HG03442 (cell line): ENCODE data around the gene KRT6B.
"Not testable (repeated sequence)": the region's sequence is repeated elsewhere in the genome, so short reads cannot be mapped to it uniquely, and the experiment has no call there.

ENCODE experiments used
- ATAC-seq: cut with Tn5 transposase; IDR thresholded peaks from one replicate; pipeline ENCODE4 v1.9.1; 2021; ENCODE audit warnings: mild to moderate bottlenecking, moderate library complexity; ENCODE audit not compliant: unreplicated experiment

KRT6B gene

DNA sequence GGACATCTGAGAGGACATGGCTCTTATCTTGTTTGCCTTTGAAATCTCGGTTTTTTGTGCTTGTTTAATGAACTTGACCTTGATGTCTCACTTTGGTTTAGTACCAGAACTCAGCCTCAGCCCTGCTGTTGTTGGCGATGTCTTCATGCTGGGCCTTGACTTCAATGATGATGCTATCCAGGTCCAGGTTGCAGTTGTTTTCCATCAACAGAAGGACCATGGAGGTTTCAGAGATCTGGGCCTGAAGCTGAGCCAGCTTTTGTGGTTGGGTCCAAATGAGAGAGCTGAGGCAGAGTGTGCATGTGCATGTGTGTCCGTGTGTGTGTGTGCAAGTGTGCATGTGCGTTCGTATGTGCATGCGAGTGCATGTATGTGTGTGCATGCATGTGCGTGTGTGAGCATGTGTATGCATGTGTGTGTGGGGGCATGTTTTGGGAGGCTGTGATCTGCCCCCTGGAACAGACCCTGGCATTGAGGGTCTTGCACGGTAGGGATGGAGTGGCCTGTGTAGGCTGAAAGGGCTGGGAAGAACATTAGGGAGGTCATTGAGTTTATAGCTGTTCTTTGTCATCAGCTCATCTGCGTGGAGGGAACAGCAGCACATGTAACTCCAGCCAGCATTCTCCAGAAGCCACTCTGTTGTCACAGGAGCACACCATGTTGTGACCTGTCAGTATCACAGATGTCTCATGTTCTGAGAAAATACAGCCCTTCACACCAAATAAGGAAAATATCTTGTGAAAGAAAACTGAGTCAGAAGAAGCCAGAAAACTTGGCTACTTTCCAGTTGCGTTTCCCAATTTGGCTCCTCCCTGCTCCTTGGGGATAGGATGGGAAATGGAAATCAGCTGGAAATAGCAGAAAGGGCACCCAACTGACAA is 35.8 kb downstream of the KRT6B start:
- no peak for ATAC-seq

DNA sequence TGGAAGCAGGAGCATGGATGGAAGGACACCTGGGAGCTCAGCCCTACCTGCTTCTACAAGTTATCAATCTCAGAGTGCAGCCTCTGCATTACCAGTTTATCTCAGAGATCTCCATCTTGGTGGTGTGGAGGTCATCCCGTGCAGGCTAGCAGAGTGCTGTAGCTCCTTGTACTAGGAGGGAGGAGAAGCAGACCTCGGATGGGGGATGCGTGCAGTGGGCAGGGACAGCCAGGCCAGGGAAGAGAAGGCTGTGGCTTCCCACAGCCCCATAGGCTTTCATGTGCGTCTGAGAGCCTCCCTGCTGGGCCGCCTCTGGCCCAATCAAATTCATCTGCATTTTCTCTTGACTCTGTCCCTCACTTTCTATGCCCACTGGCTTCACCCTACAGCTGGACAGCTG is 37.0 kb downstream of the KRT6B start:
- ATAC-seq, result no peak

DNA sequence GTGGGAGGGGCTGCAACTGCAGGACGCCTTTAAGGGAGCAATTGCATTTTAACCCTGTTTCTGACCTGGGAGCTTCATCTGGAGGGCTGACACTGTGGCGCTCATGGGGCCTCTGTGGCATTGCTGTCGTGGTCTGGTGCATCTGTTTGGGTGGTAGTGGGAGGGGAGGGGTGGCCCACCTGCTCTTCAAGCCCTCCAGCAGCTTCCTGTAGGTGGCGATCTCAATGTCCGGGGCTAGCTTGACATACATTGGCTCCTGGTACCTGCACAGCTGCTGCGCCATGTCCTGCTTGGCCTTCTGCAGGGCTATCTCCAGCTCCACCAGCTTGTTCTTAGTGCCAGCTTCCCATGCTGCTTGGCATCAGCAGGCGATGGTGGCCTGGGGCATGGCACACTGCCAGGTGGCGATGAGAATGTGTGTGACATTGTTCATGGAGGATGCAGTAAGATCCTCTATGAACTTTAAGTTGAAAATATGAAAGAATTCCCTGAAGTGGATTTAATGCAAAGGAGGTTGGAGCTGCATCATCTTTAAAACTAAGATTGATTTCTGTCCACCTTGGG is 38.1 kb downstream of the KRT6B start:
- no peak for ATAC-seq

DNA sequence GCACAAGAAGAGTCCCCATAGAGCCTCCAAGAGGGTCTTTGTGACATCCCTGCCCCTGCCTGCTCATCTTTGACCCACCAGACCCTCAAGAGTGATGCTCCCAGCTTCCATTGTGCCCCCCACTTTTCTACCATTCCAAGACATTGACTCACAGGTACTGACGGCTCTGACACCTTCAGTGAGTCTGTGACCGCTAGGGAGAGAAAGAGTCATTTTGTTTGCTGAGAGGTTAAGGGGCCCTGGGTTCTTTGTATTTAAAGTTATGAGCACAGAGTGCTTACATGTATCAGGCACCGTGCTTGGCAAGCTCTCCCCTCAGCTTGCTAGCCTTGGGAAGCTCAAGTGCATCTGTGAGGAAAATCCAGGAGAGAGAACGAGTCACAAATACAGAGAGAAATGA is 38.7 kb downstream of the KRT6B start:
- no peak for ATAC-seq

DNA sequence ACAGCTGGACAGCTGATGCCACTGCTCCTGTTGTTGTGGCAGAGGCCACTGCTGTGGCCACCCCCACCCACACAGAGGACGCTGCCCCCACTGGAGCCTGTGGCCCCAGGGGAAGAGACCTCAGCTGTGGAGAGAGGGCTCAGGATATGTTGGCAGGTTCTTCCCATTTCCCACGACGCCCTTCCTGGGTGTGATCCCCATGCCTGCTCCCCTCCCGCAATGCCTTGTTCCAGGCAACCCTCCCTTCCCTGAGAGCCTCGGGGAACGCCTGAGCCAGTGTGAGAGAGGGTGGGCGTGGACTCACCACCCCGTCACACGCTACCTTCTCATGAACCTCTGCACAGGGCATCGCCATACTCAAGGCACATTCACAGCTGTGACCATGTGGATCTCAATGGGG is 40.1 kb downstream of the KRT6B start:
- ATAC-seq, result no peak

DNA sequence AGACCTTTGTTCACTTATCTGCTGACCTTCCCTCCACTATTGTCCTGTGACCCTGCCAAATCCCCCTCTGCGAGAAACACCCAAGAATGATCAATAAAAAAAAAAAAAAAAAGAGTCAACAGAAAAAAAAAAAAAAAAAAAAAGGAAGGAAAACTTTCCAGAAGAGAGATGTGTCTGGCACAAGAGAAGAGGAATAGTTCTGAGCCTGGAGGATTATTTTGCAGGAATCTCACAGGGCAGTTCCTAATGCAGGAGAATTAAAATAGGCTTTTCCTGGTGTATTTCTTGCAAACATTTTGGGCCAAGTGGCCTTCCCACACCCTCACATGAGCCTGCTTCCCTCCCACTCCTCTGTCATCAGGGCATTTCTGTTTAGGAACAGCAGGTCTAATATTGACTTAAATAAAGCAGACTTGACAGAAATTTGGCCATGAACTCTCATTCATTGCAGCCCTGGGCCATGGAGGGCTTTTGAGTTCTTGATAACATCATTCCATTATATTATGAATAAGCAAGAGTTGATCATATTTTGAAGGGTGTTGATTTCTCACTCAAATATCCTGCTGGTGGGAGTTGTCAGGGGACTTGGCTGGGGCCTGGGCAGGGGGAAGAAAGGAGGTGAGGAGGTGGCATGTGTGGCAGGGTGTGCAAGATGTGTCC is 41.2 kb downstream of the KRT6B start:
- ATAC-seq, result not testable (repeated sequence)

DNA sequence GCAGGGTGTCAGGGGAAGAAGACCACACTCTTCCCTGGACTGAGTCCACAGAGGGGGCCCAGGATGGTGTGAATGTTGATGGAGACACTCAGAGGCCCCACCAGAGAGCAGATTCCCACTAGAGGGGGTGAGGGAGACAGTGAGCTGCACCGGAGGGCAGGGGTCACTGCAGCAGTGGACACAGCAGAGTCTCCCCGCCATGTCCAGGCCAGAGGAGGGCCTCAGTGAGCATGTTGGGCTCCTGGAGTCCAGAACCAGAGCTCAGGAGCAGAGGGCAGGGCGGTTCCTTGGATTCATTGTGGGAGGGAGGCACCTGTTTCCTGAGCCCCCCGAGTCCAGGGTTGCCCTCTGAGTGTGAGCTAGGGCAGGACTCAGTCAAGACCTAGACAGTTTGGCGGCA is 44.0 kb downstream of the KRT6B start:
- no peak for ATAC-seq

DNA sequence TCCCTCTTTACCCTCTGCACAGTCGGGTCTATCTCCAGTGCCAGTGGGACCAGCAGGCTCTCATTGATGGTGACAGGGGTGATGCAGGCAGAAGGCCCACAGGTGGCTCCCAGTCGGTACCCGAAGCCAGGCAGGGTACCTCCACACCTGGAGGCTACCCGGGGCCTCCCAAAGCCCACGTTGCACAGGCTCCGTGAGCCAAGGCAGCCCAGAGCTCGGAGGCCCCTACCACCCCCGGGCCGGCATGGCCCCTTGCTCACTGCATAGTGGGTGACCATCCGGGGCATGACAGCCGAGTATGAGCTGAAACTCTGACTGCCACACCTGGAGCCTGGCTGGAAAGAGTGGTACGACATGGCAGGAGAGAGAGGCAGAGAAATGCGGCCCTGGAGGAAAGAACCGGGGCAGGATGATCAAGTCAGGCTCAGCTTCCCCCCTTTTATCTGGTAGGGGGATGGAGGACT is 46.0 kb downstream of the KRT6B start, which contains the start of gene KRT82:
TSS of gene KRT82 (minus strand) at position 414 of the 464 bp plus-strand sequence. CDS start at position 356, 58 bp downstream.
- no peak for ATAC-seq

DNA sequence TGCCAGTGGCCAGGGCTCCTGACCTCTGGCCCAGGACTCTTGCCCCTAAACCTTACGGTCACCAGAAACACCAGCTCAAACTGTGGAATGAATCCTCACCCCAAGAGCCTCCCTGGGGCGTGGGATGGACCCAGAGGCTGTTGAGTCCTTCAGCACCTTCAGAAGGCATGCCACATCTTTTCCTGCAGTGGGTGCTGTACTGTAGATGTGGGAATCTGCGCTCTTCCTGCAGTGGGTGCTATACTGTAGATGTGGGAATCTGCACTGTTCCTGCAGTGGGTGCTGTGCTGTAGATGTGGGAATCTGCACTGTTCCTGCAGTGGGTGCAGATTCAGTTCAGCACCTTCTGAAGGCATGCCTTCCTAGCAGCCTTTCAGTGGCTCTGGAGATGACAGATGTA is 47.0 kb downstream of the KRT6B start:
- ATAC-seq, result no peak

DNA sequence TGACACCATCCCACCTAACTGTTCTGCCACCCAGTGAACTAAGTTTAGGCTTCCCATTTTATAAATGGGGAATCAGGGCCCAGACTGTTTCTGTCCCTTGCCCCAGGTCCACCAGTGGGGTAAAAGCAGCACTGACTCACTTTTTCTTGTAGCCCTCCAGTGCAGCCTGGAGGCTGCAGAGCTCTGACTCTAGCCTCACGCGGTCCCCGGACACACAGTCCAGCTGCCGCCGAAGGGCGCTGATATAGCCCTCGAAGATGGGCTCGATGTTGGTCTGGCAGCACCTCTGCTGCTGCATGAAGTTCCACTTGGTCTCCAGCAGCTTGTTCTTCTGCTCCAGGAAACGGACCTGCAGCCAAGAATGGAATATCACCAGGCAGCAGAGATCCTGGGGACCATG is 48.4 kb downstream of the KRT6B start:
- no peak for ATAC-seq

DNA sequence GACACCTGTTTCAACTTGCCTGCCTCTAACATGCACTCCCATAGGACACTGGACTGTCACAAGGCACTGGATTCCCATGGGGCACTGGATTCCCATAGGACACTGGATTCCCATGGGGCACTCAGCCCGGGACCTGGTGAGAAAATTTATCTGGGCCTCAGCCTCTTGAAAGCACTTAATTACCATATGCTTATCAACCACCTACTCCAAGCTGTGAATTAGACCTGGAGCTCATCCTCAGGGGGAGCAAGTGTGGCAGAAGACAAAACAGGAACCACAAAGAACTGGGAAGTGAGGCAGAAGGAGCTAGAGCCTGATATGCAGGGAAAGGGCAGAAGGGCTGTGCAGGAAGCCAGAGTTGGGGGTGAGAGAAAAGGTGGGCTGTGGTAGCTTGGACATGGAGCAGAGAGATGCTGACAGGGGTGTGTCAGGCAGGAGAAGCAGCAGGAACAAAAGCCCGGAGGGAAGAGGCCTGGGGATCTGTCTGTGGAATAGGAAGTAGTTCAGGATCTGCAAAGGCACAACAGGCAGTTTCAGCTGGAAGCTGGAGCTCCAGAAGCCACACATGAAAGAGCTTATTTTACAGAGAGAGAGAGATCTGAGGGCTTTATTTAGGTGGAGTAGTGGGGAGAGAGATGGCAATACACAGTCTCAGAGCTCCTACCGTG is 48.9 kb downstream of the KRT6B start:
- no peak for ATAC-seq

DNA sequence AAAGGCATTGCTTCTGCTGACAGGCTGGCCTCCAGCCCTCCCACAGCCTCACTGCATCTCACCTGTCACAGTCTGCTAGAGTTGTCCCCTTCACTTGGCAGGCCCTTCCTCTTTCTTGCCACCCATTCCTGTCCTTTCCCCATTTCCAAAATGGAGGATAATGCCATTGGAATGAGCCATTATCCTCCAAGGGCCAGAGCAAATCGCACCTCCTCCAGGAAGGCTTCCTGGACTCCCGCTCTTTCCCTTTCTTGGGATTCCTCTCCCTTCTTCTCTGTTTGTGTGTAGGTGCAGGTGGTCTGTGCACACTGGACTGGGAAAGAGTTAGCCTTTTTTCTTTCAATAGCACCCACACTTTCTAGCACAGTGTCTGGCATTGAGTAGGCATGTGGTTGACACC is 49.6 kb downstream of the KRT6B start:
- no peak for ATAC-seq

DNA sequence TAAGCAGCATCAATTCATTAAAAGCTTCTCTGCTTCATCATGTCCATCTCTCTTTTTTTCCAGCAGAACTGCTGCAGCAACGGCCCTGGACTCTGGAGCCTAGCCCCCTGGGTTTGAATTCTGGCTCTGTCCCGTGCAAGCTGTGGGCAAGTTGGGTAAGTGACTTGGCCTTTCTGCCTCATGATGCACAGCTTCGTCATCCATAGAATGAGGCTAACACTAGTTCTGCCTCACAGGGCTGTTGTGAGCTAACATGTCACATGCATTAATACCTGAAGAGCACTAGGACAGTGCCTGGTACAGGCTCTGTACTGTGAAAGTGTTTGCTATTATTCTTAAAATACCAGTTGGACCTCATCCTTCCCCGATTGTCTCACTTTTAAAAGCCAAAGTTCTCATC is 50.0 kb downstream of the KRT6B start:
- ATAC-seq, result no peak

DNA sequence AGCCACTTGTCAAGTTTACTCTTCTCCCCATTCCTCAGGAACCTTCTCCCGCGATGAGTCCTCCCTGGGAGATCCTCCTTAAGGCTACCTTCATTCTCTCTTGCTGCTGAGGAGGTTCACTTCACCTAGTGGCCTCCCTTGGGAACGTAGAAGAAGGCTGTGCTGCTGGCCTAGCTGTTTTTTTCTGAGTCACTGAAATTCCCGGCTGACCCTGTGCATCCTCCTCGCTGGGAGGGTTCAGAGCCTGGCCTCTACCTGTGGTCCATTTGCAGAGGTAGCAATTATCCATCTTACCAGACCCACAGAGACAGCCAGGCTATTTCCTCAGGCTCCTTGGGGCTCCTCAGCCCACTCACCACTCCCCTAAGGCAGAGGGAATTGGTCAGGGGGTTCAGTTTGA is 50.4 kb downstream of the KRT6B start:
- no peak for ATAC-seq

DNA sequence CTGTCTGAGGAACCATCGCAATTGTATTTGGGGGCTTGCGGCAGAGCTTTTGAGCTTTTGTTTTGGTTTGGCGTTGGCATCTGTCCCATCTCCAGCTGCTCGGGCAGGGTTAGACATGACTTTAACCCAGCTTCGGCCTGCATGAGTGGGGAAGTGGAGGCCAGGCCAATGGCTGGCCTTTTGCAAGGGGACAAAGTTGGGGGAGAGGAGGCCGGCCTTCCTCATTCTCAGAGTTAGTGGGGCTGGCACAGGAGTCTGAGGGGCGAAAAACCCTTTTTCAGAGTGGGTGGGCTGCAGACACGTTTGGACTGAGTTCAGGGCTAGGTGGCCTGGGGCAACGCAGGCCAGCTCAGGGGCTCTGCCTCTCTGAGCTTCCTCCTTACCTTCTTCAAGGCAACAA is 51.0 kb downstream of the KRT6B start:
- no peak for ATAC-seq

DNA sequence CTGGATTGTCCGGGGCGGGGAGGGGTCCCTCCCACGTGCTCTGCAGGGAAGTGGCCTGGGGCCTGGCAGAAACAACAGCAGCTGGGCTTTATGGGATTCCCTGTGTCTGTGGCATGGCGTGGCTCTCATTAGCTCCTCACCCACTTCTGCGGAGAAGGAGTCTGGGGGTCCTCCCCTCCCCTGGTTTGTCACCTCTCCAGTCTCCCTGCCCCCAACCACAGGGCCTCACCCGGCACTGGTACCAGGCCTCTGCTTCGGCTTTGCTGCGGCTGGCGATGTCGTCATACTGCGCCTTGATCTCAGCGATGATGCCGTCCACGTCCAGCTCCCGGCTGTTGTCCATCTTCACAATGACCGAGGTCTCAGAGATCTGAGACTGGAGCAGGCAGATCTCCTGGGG is 52.2 kb downstream of the KRT6B start:
- no peak for ATAC-seq

DNA sequence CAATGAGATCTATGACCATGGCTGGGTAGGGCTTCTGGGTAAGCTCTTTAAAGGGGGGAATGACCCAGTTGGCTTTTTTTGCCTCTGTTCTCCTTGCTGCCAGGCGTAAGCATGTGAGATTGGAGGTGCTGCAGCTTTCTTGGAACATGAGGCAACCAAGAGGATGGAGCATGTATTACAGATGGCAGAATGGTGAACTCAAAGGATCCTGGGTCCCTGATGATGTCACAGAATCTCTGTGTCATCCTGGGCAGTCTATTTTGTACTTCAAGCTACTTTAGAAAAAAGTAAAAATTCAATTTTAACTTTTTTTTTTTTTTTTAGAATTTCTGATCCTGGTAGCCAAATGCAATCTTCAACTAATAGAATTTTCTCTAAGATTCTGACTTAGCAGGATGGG is 53.8 kb downstream of the KRT6B start:
- ATAC-seq, result no peak

DNA sequence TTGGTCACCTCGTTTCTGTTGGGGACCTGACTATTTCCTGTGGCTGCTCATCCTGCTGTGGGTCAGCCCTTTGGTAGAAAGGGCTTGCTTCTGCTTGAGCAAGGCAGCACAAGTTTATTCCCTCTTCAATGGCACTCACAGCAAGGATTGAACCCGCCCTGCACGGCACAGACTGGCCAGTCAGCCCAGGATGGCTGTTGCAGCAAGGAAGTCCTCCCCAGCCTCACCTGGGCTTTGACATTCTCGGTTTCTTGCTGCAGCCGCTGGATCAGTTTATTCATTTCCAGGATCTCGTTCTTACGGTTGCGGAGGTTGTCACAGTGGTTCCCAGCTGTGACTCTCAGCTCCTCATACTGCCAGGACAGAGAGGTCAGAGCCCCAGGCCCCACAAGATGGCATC is 55.3 kb downstream of the KRT6B start:
- no peak for ATAC-seq
